GM18858 (cell line): ENCODE data around the gene GNAI3.

Experiments
- ATAC-seq: cut with Tn5 transposase; IDR thresholded peaks from one replicate; pipeline ENCODE4 v1.9.1; 2021; ENCODE audit not compliant: unreplicated experiment

Gene GNAI3

DNA sequence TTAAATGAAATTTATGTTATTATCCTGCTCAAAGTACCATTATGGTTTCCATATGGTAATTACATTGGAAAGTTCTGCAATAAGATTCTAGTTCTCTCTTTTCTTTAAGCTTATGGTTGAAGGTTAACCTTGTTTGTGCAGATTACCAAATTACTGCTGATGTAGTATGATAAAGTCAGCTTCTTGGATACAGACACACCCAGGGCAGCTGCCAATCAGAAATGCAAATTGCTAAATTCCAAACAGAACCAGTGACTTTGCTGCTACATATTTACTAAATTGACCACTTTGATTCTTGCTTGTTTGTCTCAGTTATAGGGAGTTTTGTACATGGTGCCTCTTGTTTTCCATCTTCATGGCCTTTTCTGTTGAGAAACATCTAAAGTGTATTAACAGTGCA is 44.5 kb downstream of the GNAI3 start:
- no peak for ATAC-seq

DNA sequence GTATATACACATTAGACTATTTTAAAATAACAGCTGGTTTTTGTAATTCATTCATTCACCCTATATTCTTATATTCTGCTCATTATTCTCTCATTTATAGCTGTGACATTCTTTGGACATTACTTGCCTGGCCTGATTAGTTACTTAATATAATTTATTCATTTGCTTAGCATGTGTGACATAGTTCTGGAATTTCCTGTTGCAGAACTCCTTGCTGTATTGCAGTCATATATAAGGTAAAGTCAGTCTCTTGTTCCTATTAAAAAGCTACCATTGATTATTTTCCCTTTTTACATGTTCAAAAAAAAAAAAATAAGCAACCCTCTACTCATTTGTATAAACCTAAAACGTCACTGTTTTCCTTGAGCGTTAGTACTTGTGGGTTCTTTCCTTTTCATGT is 47.1 kb downstream of the GNAI3 start:
- no peak for ATAC-seq

DNA sequence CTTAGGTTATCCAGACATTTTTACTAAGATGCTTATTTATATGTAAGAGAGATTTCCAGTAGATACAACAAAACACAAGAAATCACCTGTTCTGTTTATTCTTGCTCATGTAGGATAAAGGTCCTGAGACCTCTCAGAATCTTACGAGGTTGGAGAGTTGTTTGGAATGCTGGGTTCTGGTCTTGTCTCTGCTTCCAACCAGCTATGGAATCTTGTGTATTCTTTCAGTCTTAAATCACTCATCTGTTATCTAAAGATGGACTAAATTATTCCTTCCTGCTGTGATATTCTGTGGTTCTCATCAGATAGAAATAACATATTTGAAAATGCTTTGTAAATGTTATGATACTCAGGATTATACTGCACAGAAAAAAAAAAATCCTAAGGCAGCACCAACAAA is 49.7 kb downstream of the GNAI3 start:
- no peak for ATAC-seq

DNA sequence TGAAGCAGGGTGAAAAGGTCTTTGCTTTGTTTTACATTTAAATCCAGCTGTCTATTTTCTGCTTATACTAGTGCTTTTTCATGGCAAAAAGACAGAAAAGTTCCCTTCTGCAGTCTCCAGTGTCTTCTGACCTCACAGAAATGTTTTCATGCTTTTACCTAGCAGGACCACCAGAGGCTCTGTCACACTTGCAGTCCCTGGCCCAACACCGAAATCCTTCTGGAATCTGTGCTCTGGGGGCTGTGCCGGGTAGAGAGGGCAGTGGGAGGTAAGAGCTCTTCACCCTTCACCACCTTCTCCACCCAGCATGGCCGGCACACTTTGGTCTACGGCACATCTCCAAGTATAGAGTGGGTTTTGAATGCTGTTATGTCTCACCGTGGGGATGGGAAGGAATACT is 50.2 kb downstream of the GNAI3 start:
- ATAC-seq: no peak

DNA sequence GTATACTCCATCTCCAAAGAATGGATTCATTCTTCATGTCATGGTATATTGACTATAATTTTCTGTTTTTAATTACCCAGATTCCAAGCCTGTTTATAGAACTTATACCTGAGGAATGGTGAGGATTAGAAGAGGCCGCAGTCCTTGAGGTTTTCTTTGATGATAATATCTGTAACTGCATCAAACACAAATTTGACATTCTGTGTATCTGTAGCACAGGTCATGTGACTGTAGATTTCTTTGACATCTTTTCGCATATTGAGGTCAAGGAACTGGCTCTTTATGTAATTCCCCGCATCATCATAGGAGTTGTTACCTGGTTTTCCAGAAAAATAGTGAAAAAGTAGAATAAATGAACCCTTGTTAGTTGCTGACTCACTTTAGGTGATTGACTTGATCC is 54.8 kb downstream of the GNAI3 start:
- ATAC-seq: no peak

DNA sequence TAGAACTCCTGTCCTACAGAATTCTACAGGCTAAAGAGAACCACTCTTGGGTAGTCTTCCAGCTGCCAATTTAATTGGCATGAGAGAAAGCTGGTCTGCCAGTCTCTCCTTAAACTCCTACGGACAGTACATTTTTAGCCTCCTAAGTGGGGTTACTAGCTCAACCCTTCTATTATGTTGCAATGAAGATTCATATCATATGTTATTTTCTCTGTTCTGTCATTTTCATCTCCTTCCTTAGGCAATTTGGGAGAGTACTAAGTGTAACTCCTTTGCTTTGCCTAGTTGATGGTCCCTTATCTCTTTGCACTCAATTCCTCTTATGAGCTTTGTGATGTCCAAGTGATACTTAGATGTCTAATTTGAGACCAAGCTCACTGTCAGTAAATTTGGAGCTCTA is 57.0 kb downstream of the GNAI3 start:
- no peak for ATAC-seq

GRCh38 chr1:109609881-109610280 is 61.5 kb downstream of the GNAI3 start:
- ATAC-seq: no peak

GRCh38 chr1:109610609-109611307 is 62.3 kb downstream of the GNAI3 start:
- no peak for ATAC-seq

- no peak for ATAC-seq
Observed at GRCh38 chr1:109611308-109611990, 63.0 kb downstream of the GNAI3 start.

DNA sequence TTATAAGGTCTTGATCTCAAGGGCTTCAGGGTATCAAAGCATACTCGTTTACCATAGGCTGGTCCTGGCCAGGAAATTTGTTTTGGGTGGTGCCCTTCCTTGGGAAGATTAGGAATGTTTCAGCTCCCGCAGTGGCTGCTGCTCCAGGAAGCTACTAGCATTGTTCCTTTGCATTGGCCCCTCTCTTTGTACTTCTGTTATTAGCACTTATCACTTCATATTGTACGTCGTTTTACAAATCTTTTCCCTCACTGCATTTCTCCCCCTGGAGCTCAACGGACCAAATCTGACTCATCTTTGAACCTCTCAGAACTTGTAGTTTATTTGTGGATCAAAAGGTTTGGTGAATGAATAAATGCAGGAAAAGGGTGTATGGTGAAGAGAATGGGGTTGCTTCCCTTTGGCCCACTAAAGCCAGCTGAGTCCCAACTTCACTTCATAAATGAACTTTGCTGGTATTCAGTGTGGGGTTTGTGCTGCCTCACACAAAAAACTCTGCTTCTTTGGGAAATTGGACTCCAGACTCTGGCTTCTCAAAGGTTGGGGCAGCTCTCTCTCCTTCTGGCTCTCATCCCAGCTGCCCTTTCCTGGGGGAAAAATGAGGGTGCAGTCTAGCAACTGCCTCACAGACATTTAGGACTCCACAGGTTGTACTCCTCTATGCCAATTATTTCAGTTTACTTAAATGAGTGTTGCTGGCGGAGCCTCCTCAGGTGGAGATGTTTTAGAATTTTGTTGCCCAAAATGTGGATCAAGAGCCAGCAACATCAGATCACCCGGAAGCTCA is 65.1 kb downstream of the GNAI3 start:
- ATAC-seq: no peak

- no peak for ATAC-seq
Observed at GRCh38 chr1:109615879-109616278, 67.5 kb downstream of the GNAI3 start.

DNA sequence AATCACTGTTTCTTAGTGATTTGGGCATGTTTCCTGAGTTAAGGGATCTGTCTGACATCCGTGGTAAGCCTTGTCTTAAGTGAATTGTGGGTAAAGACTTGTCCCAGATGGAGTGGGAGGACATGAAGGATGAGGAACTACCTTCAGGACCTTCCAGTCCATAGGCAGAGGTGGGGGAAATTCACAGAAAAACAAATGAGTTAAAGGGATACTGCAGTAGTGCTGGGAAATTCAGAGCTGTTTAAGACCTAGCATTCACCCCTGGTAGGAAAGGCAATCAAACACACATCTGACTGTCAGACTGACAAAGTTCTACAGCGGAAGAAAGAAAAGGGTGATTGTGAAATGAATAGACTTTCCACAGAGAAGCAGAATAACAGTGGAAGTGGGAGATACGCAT is 68.0 kb downstream of the GNAI3 start:
- ATAC-seq: no peak

DNA sequence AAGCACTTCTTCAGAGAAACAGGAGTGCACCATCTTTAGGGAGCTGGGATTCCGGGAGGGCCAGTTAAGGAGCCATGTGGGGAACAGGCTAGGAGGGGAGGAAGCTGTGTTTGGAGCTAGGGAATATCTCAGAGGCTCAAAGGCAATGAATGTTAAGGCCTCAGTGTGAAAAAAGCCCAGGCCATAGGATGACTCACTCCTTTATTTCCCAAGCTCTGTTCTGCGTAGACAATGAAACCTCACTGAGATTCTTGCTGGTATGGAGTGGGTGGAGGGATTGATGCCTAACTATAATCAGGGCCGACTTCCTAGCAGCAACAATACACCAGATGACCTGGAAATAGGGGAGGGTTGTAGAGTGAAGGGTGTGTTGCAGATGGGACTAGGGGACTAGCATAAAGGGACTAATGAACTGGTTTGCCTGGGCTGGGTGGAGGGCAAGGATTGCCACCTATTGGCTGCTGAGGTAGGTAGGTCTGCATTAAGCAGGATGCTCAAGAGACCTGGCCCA is 68.9 kb downstream of the GNAI3 start:
- ATAC-seq: no peak

DNA sequence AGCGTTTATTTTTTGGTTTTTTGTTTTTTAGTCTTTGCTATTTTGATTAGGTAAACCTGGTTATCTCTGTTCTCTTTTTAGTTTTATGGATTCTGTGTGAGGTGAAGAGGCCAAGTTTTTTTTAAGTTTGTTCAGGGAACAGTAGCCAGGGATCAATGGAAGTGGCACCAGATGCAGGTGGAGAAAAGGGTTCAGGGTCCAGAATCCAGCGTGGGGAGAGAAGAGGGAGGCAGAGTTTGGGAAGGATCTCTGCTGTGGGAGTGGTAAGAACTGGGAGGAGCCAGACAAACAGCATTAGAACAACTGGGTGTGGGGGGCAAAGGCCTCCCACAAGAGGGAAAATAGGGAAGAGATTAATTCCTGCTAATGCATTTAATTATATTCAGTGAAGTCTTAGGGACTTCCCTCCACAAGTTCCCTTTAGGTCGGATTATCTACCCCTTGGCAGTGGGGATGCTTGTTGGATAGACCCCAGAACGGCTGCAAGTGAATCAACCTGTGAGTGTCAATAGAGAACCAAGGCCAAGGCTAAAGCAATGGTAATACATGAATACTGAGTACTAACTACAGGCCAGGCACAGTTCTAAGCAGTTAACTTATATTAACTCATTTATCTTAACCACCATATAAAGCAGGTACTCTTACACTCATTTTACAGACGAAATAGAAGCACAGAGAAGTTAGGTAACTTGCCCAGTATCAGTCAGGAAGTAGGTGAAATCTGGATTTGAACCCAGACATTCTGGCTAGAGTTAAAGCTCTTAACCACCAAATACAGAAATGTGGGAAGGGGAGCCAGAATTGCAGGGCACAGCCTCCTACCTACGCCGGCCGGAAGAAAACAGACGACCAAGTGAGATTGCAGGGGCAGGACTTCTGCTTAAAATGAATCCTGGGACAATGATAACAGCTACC is 70.5 kb downstream of the GNAI3 start:
- ATAC-seq: no peak

DNA sequence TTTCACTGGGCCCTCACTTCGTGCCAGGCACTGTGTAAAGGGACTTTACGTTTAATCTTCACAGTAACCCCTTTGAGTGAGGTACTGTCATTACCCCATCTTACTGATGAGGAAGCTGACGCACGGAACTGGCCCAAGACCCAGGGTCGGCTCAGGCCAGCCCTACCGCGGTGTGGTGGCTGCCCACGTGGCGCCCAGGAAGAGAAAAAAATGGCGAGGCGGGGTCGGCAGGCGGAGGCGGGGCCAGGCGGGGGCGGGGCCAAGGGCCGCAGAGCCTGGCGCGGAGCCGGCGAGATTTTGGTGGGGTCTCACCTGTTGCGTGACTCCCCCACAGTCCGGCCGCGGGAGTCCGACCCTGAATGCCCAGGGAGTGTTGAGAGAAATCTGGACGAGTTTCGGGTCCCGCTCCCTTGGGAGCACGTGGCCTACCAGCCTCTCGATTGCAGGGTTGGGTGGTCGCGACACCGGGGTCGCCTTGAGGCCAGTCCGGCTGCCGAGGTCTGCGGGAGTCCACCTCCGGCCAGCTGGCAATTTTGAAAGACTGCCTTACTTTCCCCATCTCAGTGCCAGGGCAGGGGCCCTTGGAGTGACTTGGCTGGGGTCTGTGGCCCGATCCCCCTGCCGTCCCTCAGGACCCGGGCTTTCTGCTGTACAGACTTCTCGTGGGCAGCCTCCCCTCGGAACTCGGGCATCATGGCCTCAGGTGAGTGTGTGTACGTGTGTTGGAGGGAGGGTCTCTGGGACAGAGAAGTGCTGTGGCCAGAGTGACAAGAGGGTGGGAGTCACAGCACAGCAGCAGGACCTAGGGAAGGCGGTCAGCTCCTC is 71.4 kb downstream of the GNAI3 start, which contains the start of the genes AMPD2 and GNAT2:
Gene AMPD2 (plus strand): TSS at position 262 of the 825 bp plus-strand sequence. CDS start 1,339 bp downstream, outside the sequence.
Gene GNAT2 (minus strand): TSS at position 41 of the 825 bp plus-strand sequence. CDS start 6,746 bp downstream, outside the sequence.
- ATAC-seq: no peak

DNA sequence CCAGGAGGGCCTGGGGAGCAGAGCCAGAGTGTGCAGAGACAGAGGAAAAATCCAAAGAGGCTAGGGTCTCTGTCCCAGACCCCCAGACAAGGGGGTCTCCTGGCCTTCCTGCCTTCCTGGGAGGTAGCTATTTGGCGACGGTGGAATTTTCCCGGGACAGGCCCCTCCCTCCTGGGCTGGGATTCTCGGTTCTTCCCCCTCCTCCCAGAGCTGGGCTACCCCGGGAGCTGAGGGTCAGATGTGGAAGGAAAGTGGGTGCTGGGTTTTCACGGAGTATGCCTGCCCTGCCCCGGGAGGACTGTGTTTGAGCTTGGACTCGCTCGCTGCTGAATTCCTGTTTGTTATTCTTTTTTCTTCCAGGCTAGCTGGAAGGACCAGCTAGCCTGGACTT is 72.0 kb downstream of the GNAI3 start:
- ATAC-seq: no peak

DNA sequence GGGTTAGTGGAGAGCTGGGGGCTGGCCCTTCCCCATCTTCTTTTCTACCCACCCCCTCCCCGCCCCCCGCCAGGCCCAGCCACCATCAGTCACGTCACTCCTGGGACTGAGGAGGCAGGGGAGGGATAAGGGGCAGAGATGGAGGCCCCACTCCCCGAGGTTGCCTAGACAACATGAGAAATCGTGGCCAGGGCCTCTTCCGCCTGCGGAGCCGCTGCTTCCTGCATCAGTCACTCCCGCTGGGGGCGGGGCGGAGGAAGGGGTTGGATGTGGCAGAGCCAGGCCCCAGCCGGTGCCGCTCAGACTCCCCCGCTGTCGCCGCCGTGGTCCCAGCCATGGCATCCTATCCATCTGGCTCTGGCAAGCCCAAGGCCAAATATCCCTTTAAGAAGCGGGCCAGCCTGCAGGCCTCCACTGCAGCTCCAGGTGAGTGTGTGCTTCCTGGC is 72.4 kb downstream of the GNAI3 start:
- peak; percentile 67 for ATAC-seq

DNA sequence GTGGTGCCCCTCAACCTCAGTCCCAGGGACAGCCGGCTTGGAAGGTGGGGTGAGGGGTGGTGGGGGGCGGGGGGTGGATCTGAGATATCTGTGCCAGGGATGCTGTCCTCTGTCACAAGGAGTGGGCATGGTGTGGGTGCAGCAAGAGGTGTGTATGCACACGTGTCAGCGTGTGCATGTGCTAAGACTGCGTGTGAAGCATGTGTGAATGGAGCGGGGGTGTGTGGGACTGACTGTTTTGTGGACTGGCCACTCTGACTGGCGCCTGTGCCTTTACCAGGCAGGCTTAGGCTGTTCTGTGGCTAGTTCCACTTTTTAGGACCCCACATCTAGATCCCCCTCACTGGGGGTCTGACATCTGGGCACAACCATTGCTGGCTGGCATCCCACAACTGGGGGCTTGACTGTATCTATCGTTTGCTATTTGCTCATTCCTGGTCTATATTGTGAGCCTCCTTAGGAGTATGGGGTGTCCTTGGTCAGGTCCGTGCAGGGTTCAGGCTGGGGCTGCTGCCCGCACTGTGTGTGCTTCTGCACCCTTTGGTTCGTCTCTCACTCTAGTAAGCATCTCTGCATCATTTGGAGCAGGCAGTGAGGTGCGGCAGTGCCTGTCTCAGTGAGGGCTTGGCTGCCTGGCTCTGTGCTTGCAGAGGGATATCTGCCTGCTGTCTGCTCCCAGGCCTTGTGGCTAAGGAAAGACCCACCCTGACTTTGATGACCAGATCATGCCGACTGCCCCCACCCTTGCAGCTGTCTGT is 73.1 kb downstream of the GNAI3 start:
- no peak for ATAC-seq
